HG03196 (cell line): ENCODE measurements around the gene TRPM1.

Source experiments
- ATAC-seq: cut with Tn5 transposase; IDR thresholded peaks from one replicate; pipeline ENCODE4 v1.9.1; 2021; ENCODE audit not compliant: unreplicated experiment

Gene TRPM1

DNA sequence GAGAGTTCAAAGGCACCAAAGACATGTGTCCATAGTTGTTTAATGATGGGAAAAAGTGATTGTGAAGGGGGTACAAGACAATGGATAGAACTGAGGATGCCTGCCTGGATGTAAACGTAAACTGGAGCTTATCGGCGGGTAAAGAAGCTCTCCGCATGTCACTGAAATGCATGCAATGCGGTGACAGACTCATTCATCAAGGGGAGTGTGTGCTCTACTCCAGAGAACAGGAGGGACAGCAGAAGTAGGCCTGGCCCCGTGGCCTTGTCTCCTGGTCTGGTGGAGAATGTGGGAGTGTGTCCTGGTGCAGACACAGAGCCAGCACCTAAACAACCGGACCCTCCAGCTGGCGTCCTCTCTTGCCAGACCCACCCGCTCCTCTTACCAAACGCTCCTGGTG is 50.6 kb downstream of the TRPM1 start:
- ATAC-seq, result no peak

DNA sequence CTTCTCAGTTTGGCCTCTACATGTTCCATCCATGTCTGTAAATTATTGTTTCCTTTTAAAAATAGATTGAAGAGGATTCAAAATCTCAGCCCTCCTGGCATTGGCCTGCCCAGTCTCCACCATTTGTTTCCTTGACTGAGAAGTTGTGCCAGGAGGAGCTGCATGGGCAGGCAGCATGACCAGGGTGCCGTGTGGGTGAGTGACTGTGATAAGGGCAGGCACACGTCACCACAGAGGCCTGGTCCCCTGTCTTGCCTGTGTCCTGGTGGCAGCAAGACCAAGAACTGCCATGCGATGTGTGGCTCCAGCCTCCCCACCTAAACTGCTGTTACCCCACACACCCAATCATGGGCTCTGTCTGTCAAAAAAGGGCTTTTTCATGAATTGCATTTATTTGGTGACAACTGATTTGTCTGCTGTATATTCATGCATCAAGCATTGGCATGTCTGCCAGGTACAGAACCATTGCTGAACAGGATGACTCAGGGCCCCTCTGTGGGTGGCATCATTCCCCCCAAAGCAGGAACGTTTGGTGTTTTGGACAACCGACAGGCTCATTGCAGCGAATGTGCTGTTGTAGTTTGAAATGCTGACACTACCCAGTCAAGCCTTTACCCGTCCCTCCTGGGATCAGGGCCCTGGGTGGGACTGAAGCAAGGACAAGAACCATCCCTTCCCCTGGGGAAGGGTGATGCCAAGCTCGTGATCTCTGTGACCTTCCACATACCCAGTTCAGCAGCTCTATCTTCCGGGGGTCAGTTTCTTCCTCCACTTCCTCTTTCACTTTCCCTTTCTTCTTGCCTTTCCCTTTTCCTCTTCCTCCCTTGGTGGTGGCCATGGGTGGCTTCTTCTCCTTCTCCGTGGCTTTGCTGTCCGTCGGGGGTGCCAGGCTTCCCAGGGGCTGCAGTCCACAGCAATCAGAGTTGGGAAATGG is 51.6 kb downstream of the TRPM1 start:
- ATAC-seq, result no peak

DNA sequence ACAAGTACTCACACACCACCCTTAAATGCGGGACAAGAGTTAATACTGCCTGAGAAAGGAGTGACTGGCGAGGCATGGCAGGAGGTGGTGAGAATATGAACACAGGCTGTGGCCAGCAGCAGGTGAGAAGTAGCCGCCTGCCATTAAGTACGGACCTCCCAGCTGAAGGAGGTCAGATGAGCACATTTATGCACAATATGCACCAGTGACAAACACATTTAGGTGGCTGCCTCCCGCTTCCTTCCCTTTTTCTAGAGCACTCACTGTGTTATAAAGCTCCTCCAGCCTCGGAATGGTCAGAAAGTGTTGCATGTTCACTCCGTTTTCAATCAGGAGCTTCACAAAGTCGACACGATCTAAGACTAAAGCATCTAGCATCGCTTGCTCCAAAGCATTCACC is 52.4 kb downstream of the TRPM1 start:
- no peak for ATAC-seq

DNA sequence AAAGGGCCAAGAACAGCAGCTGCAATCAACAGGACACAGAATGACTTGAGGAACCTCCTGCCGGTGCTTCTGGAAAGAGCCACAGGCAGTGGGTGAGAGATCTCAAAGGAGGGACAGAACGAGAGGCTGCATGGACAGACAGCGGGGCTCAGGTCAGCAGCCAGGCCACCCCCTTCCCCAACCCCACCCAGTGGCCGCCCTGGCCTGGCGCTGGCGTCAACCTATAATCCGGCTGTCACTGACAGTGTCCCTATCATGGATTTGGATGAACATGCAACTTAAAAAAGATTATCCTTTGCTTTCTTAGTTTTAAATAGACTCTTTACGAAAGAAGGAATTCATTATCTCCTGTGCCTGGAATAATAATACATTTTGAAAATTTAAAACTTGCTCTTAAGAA is 54.1 kb downstream of the TRPM1 start:
- ATAC-seq, result no peak

DNA sequence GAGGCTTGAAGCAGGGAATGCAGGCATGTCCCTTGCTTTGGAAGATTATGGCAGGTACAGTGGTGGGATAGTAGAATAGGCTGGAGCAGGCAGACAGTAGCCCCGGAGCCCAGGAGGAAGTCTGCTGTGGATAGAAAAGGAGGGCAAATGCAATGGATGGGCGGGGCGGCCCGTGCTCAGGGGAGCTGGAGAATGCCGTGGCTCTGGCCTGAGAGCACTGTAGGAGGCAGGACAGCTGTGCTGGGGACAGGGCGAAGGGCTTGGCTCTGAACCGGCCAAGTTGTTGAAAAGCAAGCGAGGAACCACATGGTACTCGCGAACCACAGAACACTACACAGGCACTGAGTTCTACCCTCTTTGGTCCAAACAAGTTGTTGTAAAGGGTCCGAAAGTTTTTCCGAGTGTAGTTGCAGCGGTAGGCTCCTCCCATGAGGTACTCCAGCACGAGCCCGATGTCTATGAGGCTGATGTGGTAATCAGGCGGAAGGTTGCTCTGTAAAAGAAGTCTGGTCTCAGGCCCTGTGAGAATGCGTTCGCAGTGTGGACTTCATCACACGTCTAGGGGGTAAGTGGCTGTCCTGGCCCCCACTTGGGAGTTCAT is 54.7 kb downstream of the TRPM1 start:
- ATAC-seq, result no peak

DNA sequence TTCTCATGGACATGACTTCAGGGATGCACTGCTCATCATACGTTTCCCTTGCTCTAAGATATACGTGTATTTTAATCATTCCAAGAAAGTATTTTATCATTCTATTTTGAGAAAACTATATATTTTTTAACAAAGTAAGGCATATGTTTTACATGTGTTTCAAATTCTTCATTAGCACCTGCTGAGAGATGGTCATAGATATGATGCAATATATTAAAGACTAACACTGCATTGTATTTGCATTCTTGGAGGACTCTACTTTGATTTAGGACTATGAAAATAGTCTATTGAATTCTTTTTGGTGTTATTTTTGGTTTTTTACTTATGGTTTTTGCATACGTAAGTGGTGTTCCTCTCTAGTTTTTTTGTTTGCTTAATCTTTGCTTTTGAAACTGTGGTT is 55.9 kb downstream of the TRPM1 start:
- ATAC-seq, result no peak

DNA sequence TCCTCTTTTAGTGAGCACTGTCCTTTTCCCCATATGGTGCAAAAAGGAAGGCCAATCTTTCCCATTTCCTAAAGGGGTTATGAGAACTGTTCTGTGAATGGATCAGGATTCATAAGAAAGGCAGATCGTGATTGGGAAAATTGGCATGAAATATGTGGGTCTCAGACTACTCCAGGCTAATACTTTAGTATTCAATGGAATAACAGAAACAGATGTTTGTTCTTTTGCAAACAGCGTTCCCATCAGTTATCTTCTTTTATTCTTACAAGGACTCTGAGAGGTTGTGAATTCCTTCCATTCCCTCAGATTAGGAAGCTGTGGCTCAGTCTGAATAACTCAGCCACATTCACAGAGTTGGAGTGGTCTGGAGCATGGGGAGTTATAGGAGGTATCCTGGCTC is 58.8 kb downstream of the TRPM1 start:
- ATAC-seq, result no peak

DNA sequence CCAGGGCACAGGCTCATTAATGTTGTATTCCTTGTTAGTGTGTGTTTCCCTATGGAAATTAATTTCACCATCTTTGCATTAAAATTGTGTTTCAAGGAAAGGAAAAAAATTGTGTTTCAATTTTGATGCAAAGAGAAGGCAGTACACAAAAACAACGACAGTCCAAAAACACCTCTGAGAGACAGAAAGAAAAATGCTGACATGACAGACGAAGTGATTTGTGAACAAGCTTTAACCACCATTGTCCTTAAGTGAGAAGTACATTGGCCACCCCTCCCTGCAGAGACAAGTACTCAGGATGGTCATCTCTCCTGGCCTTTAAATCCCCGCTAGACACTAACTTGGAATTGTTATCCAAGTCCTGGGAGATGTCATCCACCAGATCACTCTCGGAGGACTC is 59.9 kb downstream of the TRPM1 start:
- no peak for ATAC-seq

DNA sequence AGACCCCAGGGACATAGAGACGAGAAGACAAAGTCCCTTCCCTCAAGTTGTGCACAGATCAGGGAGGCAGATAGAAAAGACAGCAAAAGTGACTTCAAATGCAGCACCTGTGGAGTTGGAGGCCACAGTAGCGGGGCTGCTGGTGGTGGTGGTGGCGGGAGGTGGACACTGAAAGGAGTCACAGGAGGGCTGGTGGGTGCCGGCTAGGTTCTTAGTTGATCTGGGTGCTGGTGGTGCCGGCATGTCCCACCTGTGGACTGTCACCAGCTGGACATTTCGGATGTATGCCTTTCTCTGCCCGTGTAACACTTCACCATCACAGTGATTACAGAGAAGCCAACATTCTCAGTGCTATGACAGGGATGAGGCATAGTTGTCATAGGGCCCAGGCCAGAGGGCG is 60.9 kb downstream of the TRPM1 start:
- no peak for ATAC-seq

DNA sequence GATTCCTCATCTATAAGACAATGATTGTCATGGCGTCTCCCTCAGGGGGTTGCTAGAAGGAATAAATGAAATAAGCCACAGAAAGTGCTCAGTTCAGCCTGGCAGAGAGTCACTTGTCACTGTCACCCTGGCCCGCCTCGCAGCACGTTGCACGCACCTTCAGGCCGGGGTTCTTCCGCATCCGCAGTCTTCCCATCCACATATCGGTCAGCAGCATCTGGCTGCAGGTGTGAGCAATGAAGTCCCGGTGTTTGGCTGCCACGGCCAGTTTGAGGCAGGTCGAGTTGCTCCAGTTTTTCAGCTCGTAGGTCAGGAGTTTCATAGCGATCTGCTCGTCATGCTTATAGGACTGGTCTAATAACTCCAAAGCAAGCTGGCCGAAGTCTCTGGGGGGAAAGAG is 61.6 kb downstream of the TRPM1 start:
- ATAC-seq, result no peak

DNA sequence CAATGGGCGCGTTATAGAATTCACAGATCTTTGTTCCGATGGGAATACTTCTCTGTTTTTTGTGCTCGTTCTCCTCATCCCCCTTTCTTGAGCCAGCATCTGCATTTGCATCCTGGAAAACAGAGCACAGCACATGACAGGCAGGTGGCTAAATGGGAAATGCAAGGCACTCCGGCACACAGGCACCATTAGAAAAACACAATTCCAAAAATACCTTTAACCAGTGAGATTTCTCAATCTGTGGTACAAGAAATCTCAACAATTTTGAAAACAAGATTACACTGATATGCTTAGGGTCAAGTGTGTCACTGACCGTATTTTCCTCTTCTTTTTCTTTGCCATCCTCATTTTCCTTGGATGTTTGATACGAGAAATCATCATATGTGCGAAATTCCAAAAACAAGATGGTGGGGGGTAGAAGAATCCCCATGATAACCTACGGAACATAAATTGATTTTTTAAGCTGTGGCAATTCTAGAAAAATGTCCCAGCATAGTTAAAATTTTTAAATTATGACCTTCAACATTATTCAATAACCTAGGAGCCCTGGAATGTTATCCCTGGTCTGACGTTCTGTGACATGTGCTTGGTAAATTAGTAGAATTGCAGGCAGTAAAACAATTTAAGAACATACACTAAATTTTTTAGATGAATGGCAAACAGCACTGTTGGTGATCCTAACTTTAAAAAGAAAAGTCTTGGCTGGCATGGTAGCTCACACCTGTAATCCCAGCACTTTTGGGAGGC is 63.6 kb downstream of the TRPM1 start:
- ATAC-seq, result no peak

DNA sequence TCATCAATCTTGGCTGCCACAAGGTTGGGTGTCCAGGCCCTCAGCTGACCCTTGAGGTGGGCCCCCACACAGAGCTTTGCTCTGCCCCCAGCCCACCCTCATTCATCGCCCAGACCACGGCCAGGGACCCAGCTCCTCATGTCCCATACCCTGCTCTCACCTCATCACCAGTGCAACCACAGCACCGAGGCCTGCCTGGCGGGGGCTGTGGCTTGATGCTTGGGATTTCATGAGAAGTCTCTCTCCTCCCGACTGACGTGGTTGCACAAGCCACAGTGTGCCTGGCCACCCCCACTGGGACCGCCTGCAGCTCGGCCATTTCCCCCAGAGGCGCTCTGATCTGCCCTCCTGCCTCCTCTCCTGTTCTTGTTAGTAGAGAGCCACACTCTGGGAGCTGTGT is 64.7 kb downstream of the TRPM1 start:
- ATAC-seq, result no peak

DNA sequence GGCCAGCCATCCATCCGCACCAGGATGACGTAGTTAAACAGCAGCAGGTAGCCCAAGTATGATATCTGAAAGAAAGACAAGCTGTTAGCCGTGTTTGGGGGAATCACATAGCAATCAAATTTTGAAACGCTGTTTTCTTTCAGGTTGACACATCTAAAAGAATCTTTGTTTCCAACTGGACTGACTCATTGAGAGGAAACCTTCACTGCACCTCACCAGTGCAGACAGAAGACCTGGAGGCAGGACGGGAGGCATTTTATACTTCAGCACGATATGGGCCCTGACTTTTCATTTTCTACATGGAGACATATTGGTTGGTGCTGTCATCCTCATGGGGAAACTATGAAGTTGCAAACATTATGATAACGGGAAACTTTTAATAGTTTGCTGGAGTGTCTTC is 65.9 kb downstream of the TRPM1 start:
- ATAC-seq, result no peak

DNA sequence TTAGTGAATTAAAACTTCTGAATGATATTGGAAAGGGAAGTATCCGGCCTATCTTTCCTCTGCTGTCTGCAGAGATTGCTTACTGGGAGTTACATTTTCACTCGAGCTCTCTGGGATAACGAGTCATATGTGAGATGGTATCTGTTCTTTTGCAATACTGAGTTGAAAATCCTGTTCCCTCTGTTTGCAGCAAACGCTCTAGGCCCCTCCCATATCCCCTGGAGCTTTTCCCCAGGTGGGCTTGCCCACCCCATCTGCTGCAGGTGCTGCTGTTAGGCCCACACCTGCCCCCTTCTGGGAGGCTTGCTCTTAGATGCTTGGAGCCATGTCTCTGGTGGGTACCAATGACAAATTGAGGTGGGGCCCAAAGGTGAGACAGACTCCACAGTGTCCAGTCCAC is 67.4 kb downstream of the TRPM1 start:
- no peak for ATAC-seq

DNA sequence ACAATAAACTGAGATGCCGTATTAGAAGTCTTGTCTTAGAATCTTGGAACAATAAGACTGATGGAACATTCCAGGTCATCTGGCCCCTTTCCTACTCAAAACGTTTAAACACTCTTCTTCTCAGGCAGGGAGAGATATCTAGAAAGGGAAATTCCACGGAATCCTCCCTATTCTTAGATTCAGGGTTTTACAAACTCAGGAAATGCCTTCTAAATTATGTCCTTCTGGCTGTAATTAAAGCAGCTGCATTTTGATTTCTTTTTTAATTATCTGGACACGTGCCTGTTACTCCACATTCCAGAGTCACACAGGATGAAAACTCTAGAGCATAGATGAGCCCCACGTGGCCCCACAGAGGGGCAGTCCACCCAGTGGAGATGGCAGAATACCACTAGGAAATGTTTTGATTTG is 68.6 kb downstream of the TRPM1 start:
- no peak for ATAC-seq

DNA sequence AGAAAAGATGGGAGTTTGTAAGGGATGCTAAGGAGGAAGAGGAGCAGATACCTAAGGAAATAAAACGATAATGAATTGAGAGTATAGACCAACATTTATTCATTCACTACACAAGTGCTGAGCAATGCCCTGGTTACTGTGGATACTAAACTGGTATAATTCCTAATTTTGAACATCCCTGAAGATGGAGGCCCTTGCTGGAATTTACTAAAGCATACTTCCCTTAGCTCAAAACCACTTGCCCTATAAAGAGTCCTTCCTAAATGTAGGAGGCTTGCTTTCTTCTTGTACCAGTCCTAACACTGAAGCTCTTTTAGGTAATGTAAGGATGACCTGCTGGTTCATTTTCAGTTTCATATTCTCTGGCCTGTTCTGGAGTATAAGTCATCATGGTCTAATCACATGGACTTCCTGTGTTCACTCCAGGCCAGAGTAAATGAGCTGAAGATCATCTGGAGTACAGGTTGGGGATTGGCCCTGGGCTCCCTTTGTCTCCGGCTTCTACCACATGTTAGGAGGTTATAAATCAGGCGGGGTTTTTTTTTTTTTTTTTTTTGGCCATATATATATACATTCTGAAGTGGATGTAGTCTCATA is 70.0 kb downstream of the TRPM1 start:
- peak; percentile 90 for ATAC-seq

DNA sequence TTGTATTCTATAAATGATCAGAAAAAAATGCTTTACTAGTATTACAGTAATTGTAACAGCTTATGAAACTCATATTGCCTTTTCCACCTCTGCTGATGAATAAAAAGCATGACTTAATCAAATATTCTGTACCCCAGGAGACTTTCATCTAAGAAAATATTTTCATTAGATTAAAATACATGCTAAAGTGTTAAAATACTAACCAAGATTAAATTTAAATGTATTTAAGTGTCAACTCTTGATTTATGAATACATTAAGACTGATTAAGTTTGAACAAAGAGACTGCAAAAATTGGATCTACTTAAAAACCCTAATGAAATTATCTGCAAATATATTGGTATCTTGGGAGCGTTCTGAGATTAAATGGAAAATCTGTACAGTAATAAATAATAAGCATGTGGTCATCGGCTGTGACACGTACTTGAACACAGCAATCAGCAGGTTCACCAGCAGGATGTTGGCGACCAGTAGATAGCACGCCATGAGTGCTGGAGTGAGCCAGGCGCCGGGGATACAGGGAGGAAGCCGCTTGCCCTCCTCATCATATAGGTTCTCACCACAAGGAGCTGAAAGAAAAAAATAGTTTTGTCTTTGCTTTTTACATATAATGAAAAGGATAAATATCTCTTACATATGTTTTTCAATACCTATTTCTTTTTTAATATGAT is 73.5 kb downstream of the TRPM1 start:
- ATAC-seq, result no peak

DNA sequence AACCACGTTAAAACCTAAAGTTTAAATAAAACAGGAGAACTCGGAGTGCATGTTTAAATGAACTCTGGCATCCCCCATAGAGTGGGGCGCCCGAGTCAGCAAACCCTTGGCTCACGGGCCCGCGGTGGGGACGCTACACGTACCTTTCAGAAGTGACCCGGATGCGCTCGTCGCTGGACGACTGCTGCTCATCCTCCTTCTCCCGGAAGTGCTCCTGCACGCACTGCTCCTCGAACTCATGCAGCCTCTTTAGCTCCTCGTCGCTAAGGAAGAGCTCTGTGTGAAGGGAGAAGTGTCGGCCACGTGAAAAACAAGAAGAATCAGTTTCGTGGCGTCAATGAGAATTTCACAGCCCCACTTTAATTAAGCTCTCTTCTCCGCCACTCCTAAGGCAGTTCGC is 75.5 kb downstream of the TRPM1 start:
- ATAC-seq, result no peak

DNA sequence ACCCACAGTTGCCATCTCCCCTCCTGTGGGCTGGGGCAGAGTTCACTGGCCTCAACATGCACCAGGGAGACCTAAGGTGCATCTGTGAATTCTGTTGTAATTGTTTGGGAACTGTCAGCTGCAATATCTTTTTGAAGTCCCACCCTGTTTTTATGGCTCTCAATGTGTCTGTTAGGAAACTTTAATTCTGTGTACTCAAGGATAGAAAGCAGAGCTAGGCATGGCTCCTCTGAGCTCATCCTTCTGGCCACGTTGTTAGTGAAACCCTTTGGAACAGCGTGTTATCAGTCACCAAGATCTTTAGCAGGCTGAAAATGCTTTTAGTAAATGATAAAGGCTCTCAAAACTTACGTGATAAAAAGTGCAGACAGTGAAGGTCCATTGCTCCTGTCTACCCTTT is 76.5 kb downstream of the TRPM1 start:
- ATAC-seq, result no peak

DNA sequence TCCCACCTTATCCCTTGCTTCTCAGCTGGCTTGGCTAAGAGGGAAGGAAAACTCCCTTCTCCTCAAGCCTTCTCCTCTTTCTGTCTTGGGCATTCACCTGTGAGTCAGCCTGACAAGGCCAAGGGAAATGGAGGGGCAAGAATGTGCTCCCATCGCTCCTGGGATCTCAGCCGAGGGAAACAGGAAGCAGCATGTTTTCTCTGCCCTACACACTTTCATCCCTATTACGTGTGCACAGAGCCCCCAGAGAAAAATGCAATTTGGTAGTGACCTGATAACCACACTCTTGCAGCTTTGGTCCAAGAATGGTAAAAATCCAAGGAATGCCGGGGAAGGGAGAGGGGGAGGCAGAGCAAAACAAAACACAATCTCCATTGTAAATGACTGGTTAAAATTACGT is 77.2 kb downstream of the TRPM1 start:
- ATAC-seq, result no peak

DNA sequence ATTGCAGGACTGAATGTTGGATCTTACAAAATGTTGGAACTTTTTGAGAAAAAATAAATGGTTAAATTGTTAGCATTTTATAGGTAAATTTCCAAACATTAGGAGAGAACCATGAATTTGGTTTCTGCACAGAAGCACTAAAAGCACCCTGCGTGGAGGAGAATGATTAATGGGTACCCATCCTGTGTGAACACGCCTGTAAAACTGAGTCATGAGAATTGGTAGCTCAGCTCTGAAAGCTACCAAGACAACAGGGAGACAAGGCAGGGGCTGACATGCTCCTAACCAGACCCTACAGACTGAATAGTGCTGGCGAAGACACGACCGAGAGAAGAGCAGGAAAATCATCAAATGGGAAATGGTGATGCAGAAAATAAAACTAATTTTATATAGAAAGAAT is 77.7 kb downstream of the TRPM1 start:
- no peak for ATAC-seq
